Measurements from ENCODE around the gene DNER. TPM values are rescaled to one million over a fixed set of nuclear protein-coding genes. Genes with fewer than 3 reads are reported as not detected.
A peak's percentile ranks its signal among the peaks of the same experiment; 100 is the strongest.

Gene DNER
- total RNA-seq, 1 experiment from 2014 or later = 2.9 TPM

DNA sequence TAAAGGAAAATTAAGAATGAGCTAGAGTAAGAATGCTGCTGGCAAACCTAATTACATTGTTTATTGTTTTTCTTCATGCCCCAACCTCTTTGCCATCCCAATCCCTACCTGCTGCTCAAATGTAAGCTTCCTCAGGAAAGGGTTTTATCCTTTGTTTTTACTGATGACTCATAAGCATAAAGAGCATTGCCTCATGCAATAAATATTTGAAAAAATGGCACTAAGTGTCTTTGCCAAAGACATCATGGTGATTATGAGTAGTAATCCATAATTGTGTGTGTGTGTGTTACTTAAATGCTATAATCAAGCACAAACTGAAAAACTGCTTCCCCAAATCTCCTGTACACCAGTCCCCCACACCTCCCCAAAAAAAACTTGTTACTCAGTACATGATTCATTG lies 53.4 kb downstream of the DNER start:
- H3K4me2 ChIP-seq (ENCODE audit: low read length) = peak overlapping the region; percentile 16
- TF ChIP-seq POLR2AphosphoS5 (IDR thresholded peaks at IDR 0.05; ENCODE audit: low read depth, low read length) = no peak
- TF ChIP-seq SP1 (IDR thresholded peaks at IDR 0.05; ENCODE audit: low read depth) = peak; percentile 40
- peak; percentile 46; the same call in 1 of the 2 replicates for TF ChIP-seq CBX3 (IDR thresholded peaks at IDR 0.05; ENCODE audit: low read depth)
- peak; percentile 71 for TF ChIP-seq JUND (IDR thresholded peaks at IDR 0.05)
- TF ChIP-seq ATF3 (IDR thresholded peaks at IDR 0.05) = 0 out of 2 replicates have a peak, but pooled peaks have one; percentile 20
- TF ChIP-seq, protein P1, sequence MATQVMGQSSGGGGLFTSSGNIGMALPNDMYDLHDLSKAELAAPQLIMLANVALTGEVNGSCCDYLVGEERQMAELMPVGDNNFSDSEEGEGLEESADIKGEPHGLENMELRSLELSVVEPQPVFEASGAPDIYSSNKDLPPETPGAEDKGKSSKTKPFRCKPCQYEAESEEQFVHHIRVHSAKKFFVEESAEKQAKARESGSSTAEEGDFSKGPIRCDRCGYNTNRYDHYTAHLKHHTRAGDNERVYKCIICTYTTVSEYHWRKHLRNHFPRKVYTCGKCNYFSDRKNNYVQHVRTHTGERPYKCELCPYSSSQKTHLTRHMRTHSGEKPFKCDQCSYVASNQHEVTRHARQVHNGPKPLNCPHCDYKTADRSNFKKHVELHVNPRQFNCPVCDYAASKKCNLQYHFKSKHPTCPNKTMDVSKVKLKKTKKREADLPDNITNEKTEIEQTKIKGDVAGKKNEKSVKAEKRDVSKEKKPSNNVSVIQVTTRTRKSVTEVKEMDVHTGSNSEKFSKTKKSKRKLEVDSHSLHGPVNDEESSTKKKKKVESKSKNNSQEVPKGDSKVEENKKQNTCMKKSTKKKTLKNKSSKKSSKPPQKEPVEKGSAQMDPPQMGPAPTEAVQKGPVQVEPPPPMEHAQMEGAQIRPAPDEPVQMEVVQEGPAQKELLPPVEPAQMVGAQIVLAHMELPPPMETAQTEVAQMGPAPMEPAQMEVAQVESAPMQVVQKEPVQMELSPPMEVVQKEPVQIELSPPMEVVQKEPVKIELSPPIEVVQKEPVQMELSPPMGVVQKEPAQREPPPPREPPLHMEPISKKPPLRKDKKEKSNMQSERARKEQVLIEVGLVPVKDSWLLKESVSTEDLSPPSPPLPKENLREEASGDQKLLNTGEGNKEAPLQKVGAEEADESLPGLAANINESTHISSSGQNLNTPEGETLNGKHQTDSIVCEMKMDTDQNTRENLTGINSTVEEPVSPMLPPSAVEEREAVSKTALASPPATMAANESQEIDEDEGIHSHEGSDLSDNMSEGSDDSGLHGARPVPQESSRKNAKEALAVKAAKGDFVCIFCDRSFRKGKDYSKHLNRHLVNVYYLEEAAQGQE (IDR thresholded peaks at IDR 0.05; ENCODE audit: low read depth) = no peak
- TF ChIP-seq FOSL1 (IDR thresholded peaks at IDR 0.05; ENCODE audit: low read depth) = peak; percentile 83
- 0 out of 2 replicates have a peak, but pooled peaks have one; percentile 33 for TF ChIP-seq CEBPB (IDR thresholded peaks at IDR 0.05; ENCODE audit: low read depth)
- H3K27me3 ChIP-seq (ENCODE audit: insufficient read depth, low read length) = no peaks in the 10 kb centered on the region
- no peak overlapping the region for H3K9ac ChIP-seq (ENCODE audit: low read length)
- H3K9me2 ChIP-seq (ENCODE audit: insufficient read depth) = no peaks in the 10 kb centered on the region
- no peak overlapping the region for H3K4me3 ChIP-seq (replicated peaks in 1 of 2; ENCODE audit: low read depth in 1 of 2, low read length in 2 of 2)
- ATAC-seq (peak; percentile 64), DNase-seq (ENCODE audit: low read depth, low spot score) (peak; percentile 10)
- POLR2A ChIA-PET = no interaction called here
- H3K9me3 ChIP-seq (ENCODE audit: control insufficient read depth in 1 of 2, insufficient read depth in 1 of 2, low read depth in 1 of 2, low read length in 2 of 2) = no peaks in the 10 kb centered on the region
- no peak overlapping the region for H3K27ac ChIP-seq (ENCODE audit: low read depth, low read length)
- BruUV-seq (replicated peaks) = no TSS peak
- H3K79me2 ChIP-seq (ENCODE audit: insufficient read depth, low read length) = no peaks in the 10 kb centered on the region
- H3K4me1 ChIP-seq (ENCODE audit: control insufficient read depth in 1 of 2, insufficient read depth in 2 of 2, low read length in 2 of 2) = peaks cover 0 to 6% of the 10 kb centered on the region in 2 experiments; a peak in 2 of 4 replicates
- RAD21 ChIA-PET (ENCODE audit: low non-redundant PET in 1 of 2, low total read pairs in 2 of 2, uncharacterized antibody in 2 of 2, unreplicated experiment in 2 of 2) = no interaction called here
- H4K20me1 ChIP-seq (ENCODE audit: insufficient read depth) = no peaks in the 10 kb centered on the region
- CTCF ChIA-PET = no interaction called here
- intact Hi-C loops (cut with micrococcal nuclease) = no loop called here
- no peaks in the 10 kb centered on the region for H3K36me3 ChIP-seq (ENCODE audit: control insufficient read depth in 1 of 2, insufficient read depth in 2 of 2, low read length in 2 of 2)
- no peak overlapping the region for H2AFZ ChIP-seq (ENCODE audit: low read depth, low read length, poor library complexity, severe bottlenecking)

Measured in HCT116 (cell line).